Chondrocyte (in vitro differentiated cells): ENCODE data around the gene NPY2R. TPM values are rescaled to one million over a fixed set of nuclear protein-coding genes. Genes with fewer than 3 reads are reported as not detected.

ENCODE experiments used
- DNase-seq: peaks from one replicate; pipeline ENCODE4 v3.0.0; 2021; ENCODE audit warnings: mixed read lengths, low spot score
- H3K27ac Mint-ChIP-seq: one replicate; pipeline ENCODE4 v1.8.0; 2021; ENCODE audit warnings: mild to moderate bottlenecking, moderate library complexity, mixed read lengths; ENCODE audit not compliant: unreplicated experiment
- H3K27me3 Mint-ChIP-seq: 2 replicates; pipeline ENCODE4 v1.8.0; 2021; ENCODE audit warnings: low read depth, mixed read lengths
- H3K36me3 Mint-ChIP-seq: 2 replicates; pipeline ENCODE4 v1.8.0; 2021; ENCODE audit warnings: low read depth, mixed read lengths
- H3K4me1 Mint-ChIP-seq: 2 replicates; pipeline ENCODE4 v1.8.0; 2021; ENCODE audit warnings: low read depth, mild to moderate bottlenecking, mixed read lengths
- H3K4me3 Mint-ChIP-seq: one replicate; pipeline ENCODE4 v1.8.0; 2021; ENCODE audit warnings: mild to moderate bottlenecking, moderate library complexity, mixed read lengths; ENCODE audit not compliant: unreplicated experiment
- H3K9me3 Mint-ChIP-seq: 2 replicates; pipeline ENCODE4 v1.8.0; 2021; ENCODE audit warnings: low read depth, mixed read lengths
- CTCF ChIP-seq: fragments of 200-600 bp; sonication (generic); IDR thresholded peaks from 2 replicates; pipeline ENCODE4 v1.5.0; 2021; ENCODE audit warnings: antibody characterized with exemption, mild to moderate bottlenecking, moderate library complexity
- total RNA-seq: library from RNA; stranded (reverse); gene quantifications from 3 replicates; pipeline ENCODE4 v1.2.1, GENCODE V29; 2021

Gene NPY2R
- total RNA-seq, 1 donor from 2014 or later, result not detected

GRCh38 chr4:155197757-155198156 lies 10.7 kb upstream of the NPY2R start:
- Mint-ChIP-seq H3K9me3 (peaks cover 3% of the 10 kb centered on the region), H3K27me3 (peaks cover 11% of the 10 kb centered on the region), H3K27ac (no peak overlapping the region), H3K36me3 (no peaks in the 10 kb centered on the region), H3K4me1 (no peaks in the 10 kb centered on the region), H3K4me3 (no peak overlapping the region)
- no peak for DNase-seq
- TF ChIP-seq CTCF, result no peak

GRCh38 chr4:155207534-155208257 lies 740 bp upstream of the NPY2R start:
- H3K27me3 Mint-ChIP-seq, result peaks cover 67% of the 10 kb centered on the region
- no peaks in the 10 kb centered on the region for H3K9me3 Mint-ChIP-seq
- peak; percentile 59 for DNase-seq
- H3K27ac Mint-ChIP-seq, result peak overlapping the region; percentile 29
- peak; percentile 15 for TF ChIP-seq CTCF
- H3K4me1 Mint-ChIP-seq, result peaks cover 18% of the 10 kb centered on the region
- no peaks in the 10 kb centered on the region for H3K36me3 Mint-ChIP-seq
- peak overlapping the region; percentile 58 for H3K4me3 Mint-ChIP-seq

GRCh38 chr4:155220025-155220424 lies 11.6 kb downstream of the NPY2R start:
- no peak overlapping the region for H3K27ac Mint-ChIP-seq
- peaks cover 10% of the 10 kb centered on the region for H3K27me3 Mint-ChIP-seq
- no peaks in the 10 kb centered on the region for H3K36me3 Mint-ChIP-seq
- no peak overlapping the region for H3K4me3 Mint-ChIP-seq
- H3K9me3 Mint-ChIP-seq, result no peaks in the 10 kb centered on the region
- DNase-seq, result no peak
- H3K4me1 Mint-ChIP-seq, result no peaks in the 10 kb centered on the region
- no peak for TF ChIP-seq CTCF

- no peak overlapping the region for H3K4me3 Mint-ChIP-seq
- H3K4me1 Mint-ChIP-seq, result no peaks in the 10 kb centered on the region
- H3K27ac Mint-ChIP-seq, result no peak overlapping the region
- no peaks in the 10 kb centered on the region for H3K36me3 Mint-ChIP-seq
- DNase-seq, result no peak
- H3K27me3 Mint-ChIP-seq, result peaks cover 6% of the 10 kb centered on the region
- TF ChIP-seq CTCF, result no peak
- H3K9me3 Mint-ChIP-seq, result no peaks in the 10 kb centered on the region
Measured at GRCh38 chr4:155227131-155227530, 18.7 kb downstream of the NPY2R start.

GRCh38 chr4:155228713-155229112 lies 20.3 kb downstream of the NPY2R start:
- no peaks in the 10 kb centered on the region for H3K36me3 Mint-ChIP-seq
- DNase-seq, result no peak
- no peaks in the 10 kb centered on the region for H3K9me3 Mint-ChIP-seq
- H3K27ac Mint-ChIP-seq, result no peak overlapping the region
- H3K4me3 Mint-ChIP-seq, result no peak overlapping the region
- TF ChIP-seq CTCF, result no peak
- no peaks in the 10 kb centered on the region for H3K4me1 Mint-ChIP-seq
- peaks cover 6% of the 10 kb centered on the region for H3K27me3 Mint-ChIP-seq
